Mesenchymal stem cell (in vitro differentiated cells and primary cell): Measurements from ENCODE around the gene FYN.

Experiments used
- DNase-seq: peaks from one replicate; pipeline ENCODE4 v3.0.0-alpha.2; 2013
- H2AFZ ChIP-seq: one replicate; pipeline ENCODE4 v1.6.1; 2013; ENCODE audit warnings: low read depth, mild to moderate bottlenecking, control low read depth, inconsistent platforms, low read length, moderate library complexity
- H2AK5ac ChIP-seq: 2 replicates; pipeline ENCODE4 v1.6.1; 2013; ENCODE audit warnings: low read length, moderate library complexity, mild to moderate bottlenecking, inconsistent platforms; ENCODE audit not compliant: severe bottlenecking
- H2BK120ac ChIP-seq: one replicate; pipeline ENCODE4 v1.6.1; 2013; ENCODE audit warnings: low read depth, mild to moderate bottlenecking, inconsistent platforms, low read length, moderate library complexity
- H2BK12ac ChIP-seq, 2 experiments: one replicate each; pipeline ENCODE4 v1.6.1; 2013; ENCODE audit warnings: inconsistent platforms in 2 of 2, low read length in 2 of 2, mild to moderate bottlenecking in 2 of 2, moderate library complexity in 2 of 2, control low read depth in 1 of 2
- H2BK15ac ChIP-seq: one replicate; pipeline ENCODE4 v1.6.1; 2013; ENCODE audit warnings: mild to moderate bottlenecking, low read depth, inconsistent platforms; ENCODE audit not compliant: poor library complexity, severe bottlenecking
- H2BK5ac ChIP-seq: 2 replicates; pipeline ENCODE4 v1.6.1; 2013; ENCODE audit warnings: low read depth, mild to moderate bottlenecking, low read length, control low read depth, inconsistent platforms; ENCODE audit not compliant: poor library complexity, severe bottlenecking
- H3K14ac ChIP-seq, 2 experiments: one replicate each; pipeline ENCODE4 v1.6.1; 2013; ENCODE audit warnings: inconsistent platforms in 2 of 2, low read length in 2 of 2, control low read depth in 1 of 2, mild to moderate bottlenecking in 1 of 2, moderate library complexity in 1 of 2
- H3K18ac ChIP-seq, 2 experiments: one replicate each; pipeline ENCODE4 v1.6.1; 2013; ENCODE audit warnings: inconsistent platforms in 2 of 2, low read length in 2 of 2, control low read depth in 1 of 2, low read depth in 1 of 2, mild to moderate bottlenecking in 1 of 2
- H3K23ac ChIP-seq, 2 experiments: one replicate each; pipeline ENCODE4 v1.6.1; 2013; ENCODE audit warnings: inconsistent platforms in 2 of 2, low read length in 2 of 2, mild to moderate bottlenecking in 2 of 2, moderate library complexity in 2 of 2, control low read depth in 1 of 2
- H3K27ac ChIP-seq: 2 replicates; pipeline ENCODE4 v1.5.1; 2013; ENCODE audit warnings: mild to moderate bottlenecking, moderate library complexity, low read length, control low read depth, inconsistent platforms; ENCODE audit not compliant: poor library complexity, severe bottlenecking
- H3K27me3 ChIP-seq, 2 experiments: 2 replicates each; pipeline versions ENCODE4 v1.6.1 to v1.7.0; 2013; ENCODE audit warnings: low read length in 2 of 2, mild to moderate bottlenecking in 2 of 2, moderate library complexity in 2 of 2, control low read depth in 1 of 2, inconsistent platforms in 1 of 2; ENCODE audit not compliant: control insufficient read depth in 1 of 2, insufficient read depth in 1 of 2
- H3K36me3 ChIP-seq, 2 experiments: 2 replicates each; pipeline versions ENCODE4 v1.6.1 to v1.7.0; 2013; ENCODE audit warnings: low read length in 2 of 2, control low read depth in 1 of 2, inconsistent platforms in 1 of 2, low read depth in 1 of 2, mild to moderate bottlenecking in 1 of 2; ENCODE audit not compliant: insufficient read depth in 2 of 2, control insufficient read depth in 1 of 2
- H3K4ac ChIP-seq, 2 experiments: one replicate each; pipeline ENCODE4 v1.6.1; 2013; ENCODE audit warnings: inconsistent platforms in 2 of 2, low read length in 2 of 2, mild to moderate bottlenecking in 2 of 2, moderate library complexity in 2 of 2, control low read depth in 1 of 2, low read depth in 1 of 2
- H3K4me1 ChIP-seq: 2 replicates; pipeline ENCODE4 v1.6.1; 2013; ENCODE audit warnings: low read depth, low read length, control low read depth; ENCODE audit not compliant: control insufficient read depth, insufficient read depth
- H3K4me2 ChIP-seq: 2 replicates; pipeline ENCODE4 v1.6.1; 2013; ENCODE audit warnings: low read length, mild to moderate bottlenecking, inconsistent platforms; ENCODE audit not compliant: poor library complexity, severe bottlenecking
- H3K4me3 ChIP-seq, 2 experiments: 2 replicates each; pipeline versions ENCODE4 v1.5.1 to v1.7.0; 2013; ENCODE audit warnings: low read length in 2 of 2, mild to moderate bottlenecking in 2 of 2, control low read depth in 1 of 2, low read depth in 1 of 2; ENCODE audit not compliant: insufficient read depth in 1 of 2
- H3K79me1 ChIP-seq: replicated peaks from 2 replicates; pipeline ENCODE4 v1.6.1; 2013; ENCODE audit warnings: mild to moderate bottlenecking, control low read depth, low read length, inconsistent platforms; ENCODE audit not compliant: poor library complexity, severe bottlenecking
- H3K9ac ChIP-seq: 2 replicates; pipeline ENCODE4 v1.7.0; 2013; ENCODE audit warnings: mild to moderate bottlenecking, low read length, moderate library complexity
- H3K9me3 ChIP-seq: 2 replicates; pipeline ENCODE4 v1.7.0; 2013; ENCODE audit warnings: mild to moderate bottlenecking, low read length; ENCODE audit not compliant: control insufficient read depth
- H4K8ac ChIP-seq: one replicate; pipeline ENCODE4 v1.6.1; 2013; ENCODE audit warnings: inconsistent platforms, mild to moderate bottlenecking, low read length, moderate library complexity
- H4K91ac ChIP-seq: one replicate; pipeline ENCODE4 v1.6.1; 2013; ENCODE audit warnings: mild to moderate bottlenecking, low read length, inconsistent platforms
- WGBS: methylation state at CpG from one replicate; pipeline ENCODE4 v1.1.7; 2013; ENCODE audit warnings: mixed read lengths; 5-methylcytosine and 5-hydroxymethylcytosine counted together

Gene FYN

GRCh38 chr6:111870742-111871064, 2.5 kb downstream of the FYN start:
- Histone ChIP-seq H3K27me3 (no peaks in the 10 kb centered on the region), H3K4me1 (no peaks in the 10 kb centered on the region), H2AFZ (no peak overlapping the region), H3K27ac (no peak overlapping the region), H3K9ac (peak overlapping the region; percentile 93), H3K4ac (no peak overlapping the region), H3K18ac (no peak overlapping the region), H2BK12ac (no peak overlapping the region), H3K4me2 (peak overlapping the region; percentile 33), H3K23ac (no peak overlapping the region), H2BK120ac (no peak overlapping the region), H3K14ac (no peak overlapping the region), H2BK15ac (no peak overlapping the region), H3K9me3 (no peaks in the 10 kb centered on the region), H3K79me1 (peaks cover 28% of the 10 kb centered on the region), H2AK5ac (no peak overlapping the region), H4K8ac (no peak overlapping the region), H2BK5ac (no peak overlapping the region), H3K36me3 (no peaks in the 10 kb centered on the region), H3K4me3 (peak overlapping the region in 1 of 2 experiments; percentile 97), H4K91ac (no peak overlapping the region)
- no peak for DNase-seq
- 40% methylated on average over 1 of the region's 4 CpGs for WGBS

GRCh38 chr6:111870051-111870741, 3.1 kb downstream of the FYN start:
- no peaks in the 10 kb centered on the region for H3K27me3 ChIP-seq
- H4K8ac ChIP-seq: no peak overlapping the region
- WGBS: 69% methylated on average over 5 of the region's 7 CpGs

GRCh38 chr6:111866857-111867256, 6.4 kb downstream of the FYN start:
- no peak overlapping the region for H2BK5ac ChIP-seq
- no peaks in the 10 kb centered on the region for H3K27me3 ChIP-seq
- H3K79me1 ChIP-seq: peaks cover 40% of the 10 kb centered on the region
- H4K91ac ChIP-seq: no peak overlapping the region
- H2BK15ac ChIP-seq: no peak overlapping the region
- H3K23ac ChIP-seq: no peak overlapping the region
- no peak overlapping the region for H2BK120ac ChIP-seq
- no peak overlapping the region for H3K4me3 ChIP-seq
- no peaks in the 10 kb centered on the region for H3K4me1 ChIP-seq
- DNase-seq: no peak
- no peak overlapping the region for H3K9ac ChIP-seq
- H4K8ac ChIP-seq: no peak overlapping the region
- no peak overlapping the region for H3K27ac ChIP-seq
- H3K4me2 ChIP-seq: no peak overlapping the region
- H3K9me3 ChIP-seq: no peaks in the 10 kb centered on the region
- no peak overlapping the region for H2BK12ac ChIP-seq
- H3K36me3 ChIP-seq: peaks cover 0 to 11% of the 10 kb centered on the region in 2 experiments
- H3K14ac ChIP-seq: no peak overlapping the region
- 98% methylated on average over 2 of the region's 2 CpGs for WGBS
- H3K18ac ChIP-seq: no peak overlapping the region
- H3K4ac ChIP-seq: no peak overlapping the region
- H2AK5ac ChIP-seq: no peak overlapping the region
- no peak overlapping the region for H2AFZ ChIP-seq

More at GRCh38 chr6:111870051-111870741, 3.1 kb downstream of the FYN start:
- Histone ChIP-seq H3K4me1 (no peaks in the 10 kb centered on the region), H3K79me1 (peaks cover 28% of the 10 kb centered on the region), H4K91ac (no peak overlapping the region), H2BK5ac (no peak overlapping the region), H3K4ac (no peak overlapping the region), H2BK12ac (no peak overlapping the region), H2AFZ (no peak overlapping the region), H3K18ac (no peak overlapping the region), H3K9me3 (no peaks in the 10 kb centered on the region), H2BK120ac (no peak overlapping the region), H3K36me3 (no peaks in the 10 kb centered on the region), H2AK5ac (no peak overlapping the region), H3K14ac (no peak overlapping the region), H3K27ac (no peak overlapping the region), H3K9ac (peak overlapping the region; percentile 93), H3K4me2 (peak overlapping the region; percentile 33), H3K4me3 (peak overlapping the region in 1 of 2 experiments; percentile 97), H3K23ac (no peak overlapping the region), H2BK15ac (no peak overlapping the region)
- no peak for DNase-seq

GRCh38 chr6:111865909-111866546, 7.2 kb downstream of the FYN start:
- no peaks in the 10 kb centered on the region for H3K27me3 ChIP-seq
- no peak overlapping the region for H3K23ac ChIP-seq
- no peaks in the 10 kb centered on the region for H3K4me1 ChIP-seq
- H4K91ac ChIP-seq: no peak overlapping the region
- WGBS: 95% methylated on average over 8 of the region's 8 CpGs
- no peak overlapping the region for H3K14ac ChIP-seq
- H3K9ac ChIP-seq: no peak overlapping the region
- peaks cover 42% of the 10 kb centered on the region for H3K79me1 ChIP-seq
- no peak overlapping the region for H2AK5ac ChIP-seq
- no peak overlapping the region for H3K18ac ChIP-seq
- no peak overlapping the region for H2BK12ac ChIP-seq
- no peak overlapping the region for H3K4me3 ChIP-seq
- no peak overlapping the region for H3K4ac ChIP-seq
- no peak overlapping the region for H2AFZ ChIP-seq
- H2BK15ac ChIP-seq: no peak overlapping the region
- no peak for DNase-seq
- H2BK5ac ChIP-seq: no peak overlapping the region
- H3K9me3 ChIP-seq: no peaks in the 10 kb centered on the region
- H4K8ac ChIP-seq: no peak overlapping the region
- no peak overlapping the region for H3K4me2 ChIP-seq
- no peak overlapping the region for H2BK120ac ChIP-seq
- peaks cover 0 to 18% of the 10 kb centered on the region in 2 experiments for H3K36me3 ChIP-seq
- H3K27ac ChIP-seq: no peak overlapping the region
